OCI-LY3 (cell line): ENCODE results near the gene TNKS1BP1.

Source experiments
- CTCF ChIP-seq: fragments of 200-600, 300-600 bp; sonication (generic); IDR thresholded peaks from 2 replicates; pipeline ENCODE4 v1.5.1; 2014; ENCODE audit warnings: antibody characterized with exemption, low read length, low read depth
- EZH2phosphoT487 ChIP-seq: fragments of 200-600 bp; shearing (Covaris generic); IDR thresholded peaks from 2 replicates; pipeline ENCODE4 v1.6.1; 2018; ENCODE audit warnings: antibody characterized with exemption, mixed run types, low read depth

GRCh38 chr11:57327721-57328120 lies 3.0 kb upstream of the TNKS1BP1 start:
- TF ChIP-seq CTCF, result no peak
- no peak for TF ChIP-seq EZH2phosphoT487
